Mucosa of stomach (tissue), 1 donor: Measurements from ENCODE around the gene AAK1.

Experiments used
- H3K27me3 ChIP-seq: one replicate; pipeline ENCODE4 v1.7.0; 2013; ENCODE audit warnings: mild to moderate bottlenecking, low read length; ENCODE audit not compliant: control insufficient read depth, insufficient read depth
- H3K36me3 ChIP-seq: one replicate; pipeline ENCODE4 v1.7.0; 2013; ENCODE audit warnings: low read length; ENCODE audit not compliant: control insufficient read depth, insufficient read depth
- H3K4me1 ChIP-seq: one replicate; pipeline ENCODE4 v1.7.0; 2013; ENCODE audit warnings: mild to moderate bottlenecking, low read length; ENCODE audit not compliant: control insufficient read depth, insufficient read depth
- H3K4me3 ChIP-seq: one replicate; pipeline ENCODE4 v1.7.0; 2013; ENCODE audit warnings: low read length
- H3K9ac ChIP-seq: one replicate; pipeline ENCODE4 v1.7.0; 2013; ENCODE audit warnings: mild to moderate bottlenecking, low read length, moderate library complexity
- H3K9me3 ChIP-seq: one replicate; pipeline ENCODE4 v1.7.0; 2013; ENCODE audit warnings: mild to moderate bottlenecking, low read length, moderate library complexity; ENCODE audit not compliant: control insufficient read depth
- donor health status: Pancreatic carcinoma.

Gene AAK1

GRCh38 chr2:69585855-69586555 is 57.5 kb downstream of the AAK1 start:
- no peaks in the 10 kb centered on the region for H3K36me3 ChIP-seq

GRCh38 chr2:69584127-69584889 is 59.2 kb downstream of the AAK1 start:
- no peak overlapping the region for H3K9ac ChIP-seq
- no peaks in the 10 kb centered on the region for H3K27me3 ChIP-seq
- H3K4me3 ChIP-seq: no peak overlapping the region
- H3K36me3 ChIP-seq: no peaks in the 10 kb centered on the region
- H3K9me3 ChIP-seq: no peaks in the 10 kb centered on the region
- H3K4me1 ChIP-seq: peaks cover 20% of the 10 kb centered on the region

More at GRCh38 chr2:69585855-69586555, 57.5 kb downstream of the AAK1 start:
- no peak overlapping the region for H3K9ac ChIP-seq
- peaks cover 20% of the 10 kb centered on the region for H3K4me1 ChIP-seq
- no peaks in the 10 kb centered on the region for H3K9me3 ChIP-seq
- H3K4me3 ChIP-seq: no peak overlapping the region
- H3K27me3 ChIP-seq: no peaks in the 10 kb centered on the region

GRCh38 chr2:69583321-69583833 is 60.2 kb downstream of the AAK1 start:
- Histone ChIP-seq H3K9ac (peak overlapping the region; percentile 42), H3K4me3 (no peak overlapping the region), H3K4me1 (peaks cover 14% of the 10 kb centered on the region), H3K36me3 (no peaks in the 10 kb centered on the region), H3K27me3 (no peaks in the 10 kb centered on the region), H3K9me3 (no peaks in the 10 kb centered on the region)

GRCh38 chr2:69582582-69583176 is 60.9 kb downstream of the AAK1 start:
- H3K4me3 ChIP-seq: no peak overlapping the region
- peak overlapping the region; percentile 42 for H3K9ac ChIP-seq
- no peaks in the 10 kb centered on the region for H3K9me3 ChIP-seq
- H3K36me3 ChIP-seq: no peaks in the 10 kb centered on the region
- peaks cover 14% of the 10 kb centered on the region for H3K4me1 ChIP-seq
- no peaks in the 10 kb centered on the region for H3K27me3 ChIP-seq

- H3K4me1 ChIP-seq: peaks cover 14% of the 10 kb centered on the region
- no peaks in the 10 kb centered on the region for H3K27me3 ChIP-seq
- no peak overlapping the region for H3K4me3 ChIP-seq
- no peaks in the 10 kb centered on the region for H3K9me3 ChIP-seq
- no peaks in the 10 kb centered on the region for H3K36me3 ChIP-seq
- no peak overlapping the region for H3K9ac ChIP-seq
These were observed 61.6 kb downstream of the AAK1 start for GRCh38 chr2:69581774-69582581.

GRCh38 chr2:69580486-69580885 is 63.1 kb downstream of the AAK1 start:
- Histone ChIP-seq H3K4me3 (no peak overlapping the region), H3K4me1 (peaks cover 14% of the 10 kb centered on the region), H3K36me3 (no peaks in the 10 kb centered on the region), H3K9ac (no peak overlapping the region), H3K9me3 (no peaks in the 10 kb centered on the region), H3K27me3 (no peaks in the 10 kb centered on the region)

GRCh38 chr2:69579536-69579935 is 64.0 kb downstream of the AAK1 start:
- Histone ChIP-seq H3K9ac (no peak overlapping the region), H3K27me3 (no peaks in the 10 kb centered on the region), H3K4me3 (no peak overlapping the region), H3K36me3 (no peaks in the 10 kb centered on the region), H3K4me1 (peaks cover 14% of the 10 kb centered on the region), H3K9me3 (no peaks in the 10 kb centered on the region)

- no peak overlapping the region for H3K4me3 ChIP-seq
- peaks cover 13% of the 10 kb centered on the region for H3K4me1 ChIP-seq
- H3K36me3 ChIP-seq: no peaks in the 10 kb centered on the region
- no peak overlapping the region for H3K9ac ChIP-seq
- H3K9me3 ChIP-seq: no peaks in the 10 kb centered on the region
- no peaks in the 10 kb centered on the region for H3K27me3 ChIP-seq
These were observed 65.4 kb downstream of the AAK1 start for GRCh38 chr2:69578198-69578540.

GRCh38 chr2:69577467-69578197 is 65.9 kb downstream of the AAK1 start:
- Histone ChIP-seq H3K27me3 (no peaks in the 10 kb centered on the region), H3K4me1 (peaks cover 13% of the 10 kb centered on the region), H3K36me3 (no peaks in the 10 kb centered on the region), H3K4me3 (no peak overlapping the region), H3K9me3 (no peaks in the 10 kb centered on the region), H3K9ac (no peak overlapping the region)

- H3K36me3 ChIP-seq: no peaks in the 10 kb centered on the region
- no peaks in the 10 kb centered on the region for H3K27me3 ChIP-seq
- no peaks in the 10 kb centered on the region for H3K9me3 ChIP-seq
- no peak overlapping the region for H3K9ac ChIP-seq
- no peak overlapping the region for H3K4me3 ChIP-seq
- peaks cover 8% of the 10 kb centered on the region for H3K4me1 ChIP-seq
These were observed 66.7 kb downstream of the AAK1 start for GRCh38 chr2:69576880-69577279.

GRCh38 chr2:69575926-69576325 is 67.6 kb downstream of the AAK1 start:
- H3K4me1 ChIP-seq: peaks cover 12% of the 10 kb centered on the region
- H3K9me3 ChIP-seq: no peaks in the 10 kb centered on the region
- no peaks in the 10 kb centered on the region for H3K27me3 ChIP-seq

More at GRCh38 chr2:69575926-69576325, 67.6 kb downstream of the AAK1 start:
- Histone ChIP-seq H3K36me3 (no peaks in the 10 kb centered on the region), H3K9ac (no peak overlapping the region), H3K4me3 (no peak overlapping the region)
